NT2/D1 (cell line): Measurements from ENCODE around the gene DNMT1.

ENCODE experiments used
- DNase-seq: peaks from one replicate; pipeline ENCODE4 v3.0.0-alpha.2; 2011; ENCODE audit warnings: low read depth, low spot score
- H3K27me3 ChIP-seq: 2 replicates; pipeline ENCODE4 v1.6.0; 2011; ENCODE audit warnings: mild to moderate bottlenecking; ENCODE audit not compliant: insufficient read length, insufficient read depth
- H3K36me3 ChIP-seq: 2 replicates; pipeline ENCODE4 v1.6.1; 2011; ENCODE audit warnings: mild to moderate bottlenecking, low read length, mixed read lengths; ENCODE audit not compliant: insufficient read depth, insufficient read length
- H3K4me1 ChIP-seq: 2 replicates; pipeline ENCODE4 v1.5.1; 2011; ENCODE audit not compliant: insufficient read depth, insufficient read length
- H3K4me3 ChIP-seq: 2 replicates; pipeline ENCODE4 v1.5.1; 2011; ENCODE audit warnings: low read depth; ENCODE audit not compliant: insufficient read length
- H3K9ac ChIP-seq: 2 replicates; pipeline ENCODE4 v1.6.0; 2011; ENCODE audit warnings: low read depth; ENCODE audit not compliant: insufficient read length
- H3K9me3 ChIP-seq: 2 replicates; pipeline ENCODE4 v1.5.1; 2011; ENCODE audit warnings: mild to moderate bottlenecking, low read length; ENCODE audit not compliant: insufficient read depth
- SUZ12 ChIP-seq: IDR thresholded peaks from 2 replicates; pipeline ENCODE4 v1.6.1; 2011; ENCODE audit not compliant: insufficient read length, insufficient read depth; ENCODE audit errors: extremely low read depth
- YY1 ChIP-seq: IDR thresholded peaks from 2 replicates; pipeline ENCODE4 v1.6.1; 2011; ENCODE audit not compliant: insufficient read length, insufficient read depth
- ZNF274 ChIP-seq: IDR thresholded peaks from 2 replicates; pipeline ENCODE4 v1.6.1; 2011; ENCODE audit warnings: mild to moderate bottlenecking, low read depth, low read length

Gene DNMT1

DNA sequence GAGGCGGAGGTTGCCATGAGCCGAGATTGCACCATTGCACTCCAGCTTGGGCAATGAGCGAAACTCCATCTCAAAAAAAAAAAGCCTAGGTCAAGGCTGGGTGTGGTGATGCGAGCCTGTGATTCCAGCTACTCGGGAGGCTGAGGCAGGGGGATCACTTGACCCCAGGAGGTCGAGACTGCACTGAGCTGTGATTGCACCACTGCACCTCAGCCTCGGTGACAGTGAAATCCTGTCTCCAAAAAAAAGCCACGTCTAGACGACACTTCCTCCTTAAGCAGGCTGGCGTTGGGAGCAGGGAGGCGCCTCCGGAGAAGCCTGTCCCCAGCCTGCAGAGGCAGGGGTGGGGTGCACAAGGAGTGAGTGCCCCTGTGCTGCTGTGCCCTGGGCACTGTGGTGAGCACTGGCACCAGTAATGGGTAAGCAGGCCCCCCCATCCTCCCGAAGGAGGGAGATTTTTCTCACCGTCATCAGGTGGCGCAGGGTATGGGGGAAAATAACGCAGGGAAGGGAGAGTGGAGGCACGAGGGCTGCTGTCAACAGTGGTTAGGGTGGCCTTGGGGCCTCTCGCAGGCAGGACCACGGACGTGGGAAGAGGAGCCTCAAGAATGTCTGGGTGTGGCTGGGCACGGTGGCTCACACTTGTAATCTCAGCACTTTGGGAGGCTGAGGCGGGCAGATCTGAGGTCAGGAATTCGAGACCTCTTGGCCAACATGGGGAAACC lies 82.6 kb downstream of the DNMT1 start:
- H3K4me1 ChIP-seq: peaks cover 35% of the 10 kb centered on the region
- H3K4me3 ChIP-seq: no peak overlapping the region

DNA sequence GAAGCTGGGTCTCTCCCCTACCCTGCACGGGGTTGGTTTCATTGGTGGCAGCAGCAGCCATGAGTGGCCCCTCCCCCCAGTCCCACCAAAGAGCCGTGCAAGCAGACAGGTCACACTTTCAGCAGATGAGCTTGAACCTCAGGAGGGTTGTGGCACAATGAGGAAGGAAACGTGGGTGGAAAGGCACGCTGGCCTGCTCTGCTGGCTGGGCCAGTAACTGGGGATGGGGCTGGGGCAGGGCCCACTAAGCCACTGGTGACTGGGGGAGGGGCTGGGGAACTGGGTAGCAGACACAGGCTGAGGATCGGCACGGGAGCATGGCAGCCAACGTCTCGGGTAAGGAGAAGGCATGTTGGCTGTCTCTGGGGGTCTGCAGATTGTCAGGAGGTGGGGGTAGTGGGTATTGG lies 83.3 kb downstream of the DNMT1 start, which contains the start of gene P2RY11:
Gene P2RY11, plus strand, starts transcription at position 289 of the 407 bp plus-strand sequence. Its CDS starts 29 bp downstream, at position 318.
- H3K9ac ChIP-seq: no peak within 1 kb of the TSS
- H3K27me3 ChIP-seq: no peaks in the 10 kb centered on the region
- peaks cover 88% of the 10 kb centered on the region for H3K36me3 ChIP-seq
- no peak for TF ChIP-seq ZNF274
- TF ChIP-seq SUZ12: no peak
- TF ChIP-seq YY1: no peak
- H3K4me3 ChIP-seq: no peak within 1 kb of the TSS
- peaks cover 37% of the 10 kb centered on the region for H3K4me1 ChIP-seq
- no peak for DNase-seq
- no peaks in the 10 kb centered on the region for H3K9me3 ChIP-seq

More for the DNA sequence above, 82.6 kb downstream of the DNMT1 start:
- no peak overlapping the region for H3K9ac ChIP-seq
- peaks cover 90% of the 10 kb centered on the region for H3K36me3 ChIP-seq
- no peak for TF ChIP-seq ZNF274
- H3K9me3 ChIP-seq: no peaks in the 10 kb centered on the region
- DNase-seq: no peak
- no peaks in the 10 kb centered on the region for H3K27me3 ChIP-seq

DNA sequence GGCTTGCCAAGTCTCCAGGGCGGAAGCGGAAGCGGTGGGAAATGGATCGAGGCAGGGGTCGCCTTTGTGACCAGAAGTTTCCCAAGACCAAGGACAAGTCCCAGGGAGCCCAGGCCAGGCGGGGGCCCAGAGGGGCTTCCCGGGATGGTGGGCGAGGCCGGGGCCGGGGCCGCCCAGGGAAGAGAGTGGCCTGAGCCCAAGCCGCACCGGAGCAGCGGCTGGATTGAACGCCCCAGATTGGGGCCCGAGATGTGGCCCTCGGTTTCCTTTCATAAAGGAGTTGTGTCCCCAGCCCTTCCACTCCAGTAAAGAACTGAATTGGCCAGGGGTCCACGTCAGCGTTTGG lies 83.8 kb downstream of the DNMT1 start:
- Histone ChIP-seq H3K27me3 (no peaks in the 10 kb centered on the region), H3K9me3 (no peaks in the 10 kb centered on the region), H3K36me3 (peaks cover 84% of the 10 kb centered on the region), H3K4me3 (no peak overlapping the region), H3K4me1 (peaks cover 34% of the 10 kb centered on the region), H3K9ac (no peak overlapping the region)
- no peak for DNase-seq
- TF ChIP-seq YY1: no peak
- no peak for TF ChIP-seq SUZ12
- no peak for TF ChIP-seq ZNF274

DNA sequence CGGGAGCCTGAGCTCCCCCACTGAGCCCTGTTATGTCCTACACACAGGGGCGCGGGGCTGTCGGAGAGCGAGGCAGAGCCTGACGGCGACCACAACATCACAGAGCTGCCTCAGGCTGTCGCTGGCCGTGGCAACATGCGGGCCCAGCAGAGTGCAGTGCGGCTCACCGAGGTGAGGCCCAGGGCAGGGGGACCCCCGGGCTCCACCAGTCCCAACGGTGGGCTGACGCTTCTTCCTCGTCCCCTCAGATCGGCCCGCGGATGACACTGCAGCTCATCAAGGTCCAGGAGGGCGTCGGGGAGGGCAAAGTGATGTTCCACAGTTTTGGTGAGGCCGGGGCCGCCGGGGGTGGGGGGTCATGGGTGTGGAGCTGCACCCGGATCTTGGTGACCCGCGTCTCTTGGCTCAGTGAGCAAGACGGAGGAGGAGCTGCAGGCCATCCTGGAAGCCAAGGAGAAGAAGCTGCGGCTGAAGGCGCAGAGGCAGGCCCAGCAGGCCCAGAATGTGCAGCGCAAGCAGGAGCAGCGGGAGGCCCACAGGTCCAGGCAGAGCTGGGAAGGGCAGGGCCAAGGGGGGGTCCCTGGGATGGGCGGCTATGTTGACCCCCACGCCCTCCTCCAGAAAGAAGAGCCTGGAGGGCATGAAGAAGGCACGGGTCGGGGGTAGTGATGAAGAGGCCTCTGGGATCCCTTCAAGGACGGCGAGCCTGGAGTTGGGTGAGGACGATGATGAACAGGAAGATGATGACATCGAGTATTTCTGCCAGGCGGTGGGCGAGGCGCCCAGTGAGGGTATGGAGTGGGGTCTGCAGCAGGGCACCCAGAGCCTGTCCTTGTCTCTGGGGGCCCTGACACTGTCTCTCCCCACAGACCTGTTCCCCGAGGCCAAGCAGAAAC lies 84.4 kb downstream of the DNMT1 start:
- Histone ChIP-seq H3K4me1 (peaks cover 30% of the 10 kb centered on the region), H3K4me3 (no peak overlapping the region), H3K9me3 (no peaks in the 10 kb centered on the region), H3K27me3 (no peaks in the 10 kb centered on the region), H3K36me3 (peaks cover 78% of the 10 kb centered on the region), H3K9ac (peak overlapping the region; percentile 59)
- DNase-seq: no peak
- no peak for TF ChIP-seq ZNF274
- TF ChIP-seq YY1: no peak
- no peak for TF ChIP-seq SUZ12

- Histone ChIP-seq H3K9me3 (no peaks in the 10 kb centered on the region), H3K9ac (peak overlapping the region; percentile 59), H3K4me3 (no peak overlapping the region), H3K4me1 (peaks cover 26% of the 10 kb centered on the region), H3K36me3 (peaks cover 70% of the 10 kb centered on the region), H3K27me3 (no peaks in the 10 kb centered on the region)
- TF ChIP-seq YY1 (no peak), SUZ12 (no peak), ZNF274 (no peak)
- no peak for DNase-seq
These were observed 85.2 kb downstream of the DNMT1 start for GRCh38 chr19:10109528-10109927.

DNA sequence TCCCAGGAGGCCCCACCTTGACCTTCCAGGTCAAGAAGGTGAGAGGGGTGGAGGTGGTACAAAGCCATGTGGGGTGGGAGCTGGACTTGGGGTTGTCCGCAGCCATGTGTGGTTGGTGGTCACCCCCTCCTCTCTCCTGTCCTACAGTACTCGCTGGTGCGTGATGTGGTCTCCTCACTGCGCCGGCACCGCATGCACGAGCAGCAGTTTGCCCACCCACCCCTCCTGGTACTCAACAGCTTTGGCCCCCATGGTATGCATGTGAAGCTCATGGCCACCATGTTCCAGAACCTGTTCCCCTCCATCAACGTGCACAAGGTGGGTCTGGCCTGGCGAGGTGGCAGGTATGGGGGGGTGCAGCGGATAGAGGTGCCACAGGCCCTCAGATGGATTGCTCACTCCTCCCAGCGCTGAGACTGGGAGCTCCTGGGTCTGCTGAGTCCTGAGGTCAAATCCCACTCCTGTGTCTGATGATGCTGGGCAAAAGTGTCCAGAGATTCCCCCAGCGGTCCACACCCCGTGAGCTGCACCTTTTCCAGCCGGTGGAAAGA lies 86.9 kb downstream of the DNMT1 start:
- no peak for DNase-seq
- Histone ChIP-seq H3K9ac (peak overlapping the region; percentile 100), H3K4me3 (peak overlapping the region; percentile 6), H3K4me1 (peaks cover 21% of the 10 kb centered on the region), H3K27me3 (no peaks in the 10 kb centered on the region), H3K36me3 (peaks cover 58% of the 10 kb centered on the region), H3K9me3 (no peaks in the 10 kb centered on the region)
- TF ChIP-seq ZNF274 (no peak), SUZ12 (no peak), YY1 (no peak)

- TF ChIP-seq SUZ12 (no peak), YY1 (no peak), ZNF274 (no peak)
- Histone ChIP-seq H3K27me3 (no peaks in the 10 kb centered on the region), H3K9me3 (no peaks in the 10 kb centered on the region), H3K9ac (peak overlapping the region; percentile 100), H3K4me1 (peaks cover 19% of the 10 kb centered on the region), H3K36me3 (peaks cover 56% of the 10 kb centered on the region), H3K4me3 (peak overlapping the region; percentile 100)
- no peak for DNase-seq
These were observed 87.5 kb downstream of the DNMT1 start for GRCh38 chr19:10107254-10107653.
